H9 (cell line): ENCODE data around the gene CEP89. TPM values are rescaled to one million over a fixed set of nuclear protein-coding genes. Genes with fewer than 3 reads are reported as not detected.

Experiments used
- DNase-seq: peaks from one replicate; pipeline ENCODE4 v3.0.0-alpha.2; 2017
- H2AFZ ChIP-seq: one replicate; pipeline ENCODE4 v1.6.1; 2013; ENCODE audit warnings: mild to moderate bottlenecking, low read length, control low read depth, moderate library complexity
- H2AK5ac ChIP-seq: 2 replicates; pipeline ENCODE4 v1.6.1; 2013; ENCODE audit warnings: low read length, control low read depth, mixed read lengths; ENCODE audit not compliant: insufficient read length
- H2BK120ac ChIP-seq: one replicate; pipeline ENCODE4 v1.6.1; 2013; ENCODE audit warnings: low read depth, mild to moderate bottlenecking, low read length, control low read depth, inconsistent platforms; ENCODE audit not compliant: poor library complexity, severe bottlenecking
- H2BK12ac ChIP-seq: 2 replicates; pipeline ENCODE4 v1.6.1; 2013; ENCODE audit warnings: low read length, control low read depth, mixed read lengths, low read depth; ENCODE audit not compliant: insufficient read length
- H2BK15ac ChIP-seq: 2 replicates; pipeline ENCODE4 v1.6.1; 2013; ENCODE audit warnings: low read depth, low read length, control low read depth
- H2BK20ac ChIP-seq: one replicate; pipeline ENCODE4 v1.6.1; 2013; ENCODE audit warnings: low read depth, mild to moderate bottlenecking, low read length, control low read depth, inconsistent platforms; ENCODE audit not compliant: poor library complexity, severe bottlenecking
- H2BK5ac ChIP-seq: 2 replicates; pipeline ENCODE4 v1.6.1; 2013; ENCODE audit warnings: low read length, control low read depth, mixed read lengths; ENCODE audit not compliant: insufficient read length
- H3K14ac ChIP-seq: 2 replicates; pipeline ENCODE4 v1.6.1; 2013; ENCODE audit warnings: low read length, control low read depth; ENCODE audit not compliant: insufficient read depth
- H3K18ac ChIP-seq: 2 replicates; pipeline ENCODE4 v1.6.1; 2013; ENCODE audit warnings: low read depth, mild to moderate bottlenecking, mixed read lengths, low read length, control low read depth; ENCODE audit not compliant: insufficient read length
- H3K23ac ChIP-seq: 2 replicates; pipeline ENCODE4 v1.6.1; 2013; ENCODE audit warnings: low read length, control low read depth, mixed read lengths, low read depth; ENCODE audit not compliant: insufficient read length
- H3K23me2 ChIP-seq: 2 replicates; pipeline ENCODE4 v1.6.1; 2013; ENCODE audit warnings: low read depth, mild to moderate bottlenecking, mixed read lengths, low read length, control low read depth; ENCODE audit not compliant: insufficient read length, poor library complexity, severe bottlenecking
- H3K27ac ChIP-seq: 2 replicates; pipeline ENCODE4 v1.5.1; 2013; ENCODE audit warnings: low read length, control low read depth, mixed read lengths, low read depth; ENCODE audit not compliant: insufficient read length
- H3K27me3 ChIP-seq: 2 replicates; pipeline ENCODE4 v1.6.1; 2013; ENCODE audit warnings: low read length, control low read depth, inconsistent platforms; ENCODE audit not compliant: insufficient read depth
- H3K4ac ChIP-seq: 2 replicates; pipeline ENCODE4 v1.6.1; 2013; ENCODE audit warnings: low read depth, mild to moderate bottlenecking, control low read depth, inconsistent platforms, low read length, moderate library complexity
- H3K4me1 ChIP-seq: 2 replicates; pipeline ENCODE4 v1.6.1; 2013; ENCODE audit warnings: low read length, control low read depth, inconsistent platforms; ENCODE audit not compliant: insufficient read depth
- H3K4me2 ChIP-seq: 2 replicates; pipeline ENCODE4 v1.6.1; 2013; ENCODE audit warnings: low read length, control low read depth, mixed read lengths; ENCODE audit not compliant: insufficient read length, insufficient read depth
- H3K56ac ChIP-seq: 2 replicates; pipeline ENCODE4 v1.6.1; 2013; ENCODE audit warnings: low read depth, mild to moderate bottlenecking, mixed read lengths, low read length, control low read depth; ENCODE audit not compliant: insufficient read length
- H3K79me1 ChIP-seq: 2 replicates; pipeline ENCODE4 v1.6.1; 2013; ENCODE audit warnings: low read depth, mild to moderate bottlenecking, moderate library complexity, low read length, control low read depth, inconsistent platforms; ENCODE audit not compliant: insufficient read depth, poor library complexity, severe bottlenecking
- H3K79me2 ChIP-seq: 2 replicates; pipeline ENCODE4 v1.6.1; 2013; ENCODE audit warnings: low read length, control low read depth, inconsistent platforms; ENCODE audit not compliant: insufficient read depth
- H3K9ac ChIP-seq: 2 replicates; pipeline ENCODE4 v1.6.1; 2013; ENCODE audit warnings: low read length, control low read depth, mixed read lengths; ENCODE audit not compliant: insufficient read length; ENCODE audit errors: extremely low read depth
- H3K9me3 ChIP-seq: one replicate; pipeline ENCODE4 v1.6.1; 2013; ENCODE audit warnings: low read depth, low read length, inconsistent platforms; ENCODE audit not compliant: control insufficient read depth
- H3T11ph ChIP-seq: one replicate; pipeline ENCODE4 v1.6.1; 2013; ENCODE audit warnings: mild to moderate bottlenecking, low read length, control low read depth, inconsistent platforms
- H4K20me1 ChIP-seq: one replicate; pipeline ENCODE4 v1.6.1; 2013; ENCODE audit not compliant: control insufficient read depth, insufficient read length, insufficient read depth
- H4K5ac ChIP-seq: 2 replicates; pipeline ENCODE4 v1.6.1; 2013; ENCODE audit warnings: low read depth, mild to moderate bottlenecking, mixed read lengths, low read length, control low read depth; ENCODE audit not compliant: insufficient read length
- H4K8ac ChIP-seq: replicated peaks from 2 replicates; pipeline ENCODE4 v1.6.1; 2013; ENCODE audit warnings: low read length, control low read depth, mixed read lengths, low read depth; ENCODE audit not compliant: insufficient read length
- H4K91ac ChIP-seq: 2 replicates; pipeline ENCODE4 v1.6.1; 2013; ENCODE audit warnings: low read depth, mild to moderate bottlenecking, moderate library complexity, mixed read lengths, low read length, control low read depth; ENCODE audit not compliant: insufficient read length
- H3K27ac Mint-ChIP-seq, 3 experiments: 2 replicates in 2 of 3; 3 replicates in 1 of 3; pipeline ENCODE4 v1.8.0; 2020 to 2021; ENCODE audit warnings: mixed read lengths in 3 of 3, mild to moderate bottlenecking in 1 of 3, moderate library complexity in 1 of 3
- H3K27me3 Mint-ChIP-seq: 2 replicates; pipeline ENCODE4 v1.8.0; 2021; ENCODE audit warnings: low read depth, mild to moderate bottlenecking, moderate library complexity, mixed read lengths
- H3K36me3 Mint-ChIP-seq, 3 experiments: 2 replicates in 2 of 3; 3 replicates in 1 of 3; pipeline ENCODE4 v1.8.0; 2020 to 2021; ENCODE audit warnings: low read depth in 3 of 3, mixed read lengths in 3 of 3; ENCODE audit not compliant: insufficient read depth in 1 of 3
- H3K4me1 Mint-ChIP-seq, 2 experiments: 2 replicates each; pipeline ENCODE4 v1.8.0; 2020; ENCODE audit warnings: mixed read lengths in 2 of 2
- H3K4me3 Mint-ChIP-seq, 2 experiments: 2 replicates in 1 of 2; 3 replicates in 1 of 2; pipeline ENCODE4 v1.8.0; 2020 to 2021; ENCODE audit warnings: mild to moderate bottlenecking in 2 of 2, mixed read lengths in 2 of 2, moderate library complexity in 1 of 2
- H3K9me3 Mint-ChIP-seq, 2 experiments: 2 replicates in 1 of 2; 3 replicates in 1 of 2; pipeline ENCODE4 v1.8.0; 2020; ENCODE audit warnings: mild to moderate bottlenecking in 2 of 2, mixed read lengths in 2 of 2, moderate library complexity in 1 of 2
- CTCF ChIP-seq: fragments of 200-600 bp; sonication (generic); conservative IDR thresholded peaks from 3 replicates; pipeline ENCODE4 v1.8.0; 2021; ENCODE audit warnings: antibody characterized with exemption, mild to moderate bottlenecking
- WGBS: extraction: QIAGEN DNeasy Blood & Tissue Kit; methylation state at CpG from one replicate; pipeline ENCODE4 v1.1.7; 2013; ENCODE audit warnings: missing lambda C conversion rate, low lambda C conversion rate, mixed read lengths; ENCODE audit not compliant: insufficient read length; ENCODE audit errors: extremely low coverage; 5-methylcytosine and 5-hydroxymethylcytosine counted together
- total RNA-seq: library from RNA; stranded (reverse); gene quantifications from 2 replicates; pipeline ENCODE4 v1.2.1, GENCODE V29; 2021

CEP89 gene
- total RNA-seq, 1 experiment from 2014 or later = 22.1 TPM

- Mint-ChIP-seq H3K27me3 (no peaks in the 10 kb centered on the region), H3K4me3 (no peak overlapping the region), H3K36me3 (no peaks in the 10 kb centered on the region), H3K27ac (no peak overlapping the region; a peak in 1 of 7 replicates), H3K4me1 (no peaks in the 10 kb centered on the region), H3K9me3 (no peaks in the 10 kb centered on the region)
- no peaks in the 10 kb centered on the region for H3K9me3 ChIP-seq
- no CpG with 5 or more reads among the region's 3 CpGs for WGBS
- H3K18ac ChIP-seq = no peak overlapping the region
- no peaks in the 10 kb centered on the region for H3K23me2 ChIP-seq
- no peak overlapping the region for H3K23ac ChIP-seq
- no peaks in the 10 kb centered on the region for H3K27me3 ChIP-seq
- no peak for DNase-seq
- no peak overlapping the region for H3K4ac ChIP-seq
- H3K27ac ChIP-seq = no peak overlapping the region
- H3K56ac ChIP-seq = no peak overlapping the region
- H3T11ph ChIP-seq = no peak overlapping the region
- H3K4me2 ChIP-seq = no peak overlapping the region
- H3K79me2 ChIP-seq = no peaks in the 10 kb centered on the region
- no peak overlapping the region for H2BK15ac ChIP-seq
- no peak overlapping the region for H2BK12ac ChIP-seq
- H3K14ac ChIP-seq = no peak overlapping the region
- H2BK20ac ChIP-seq = no peak overlapping the region
- no peak overlapping the region for H2BK5ac ChIP-seq
- H4K8ac ChIP-seq = no peak overlapping the region
- H4K20me1 ChIP-seq = no peaks in the 10 kb centered on the region
- no peaks in the 10 kb centered on the region for H3K4me1 ChIP-seq
- TF ChIP-seq CTCF = no peak
- H2AK5ac ChIP-seq = no peak overlapping the region
- no peaks in the 10 kb centered on the region for H3K79me1 ChIP-seq
- H2AFZ ChIP-seq = no peak overlapping the region
- no peak overlapping the region for H3K9ac ChIP-seq
- H4K5ac ChIP-seq = no peak overlapping the region
- no peak overlapping the region for H2BK120ac ChIP-seq
- no peak overlapping the region for H4K91ac ChIP-seq
These were observed 110.2 kb downstream of the CEP89 start for GRCh38 chr19:32861596-32861995.
